ENCODE results near the gene TMC7. TPM values are rescaled to one million over a fixed set of nuclear protein-coding genes. Genes with fewer than 3 reads are reported as not detected.

The TMC7 gene
- total and polyA plus RNA-seq, 2 donors (not counting 3 experiments of a cell fraction or from before 2014, with no cell fraction given), result 5.7 to 7.0 TPM

- Histone ChIP-seq H2AFZ (ENCODE audit: low read depth, low read length) (no peak overlapping the region), H3K9me3 (replicated peaks; ENCODE audit: control insufficient read depth, insufficient read depth, low read length) (no peaks in the 10 kb centered on the region), H3K9ac (replicated peaks; ENCODE audit: extremely low read depth, insufficient read depth, low read length) (no peak overlapping the region), H4K20me1 (replicated peaks; ENCODE audit: control insufficient read depth, extremely low read depth, insufficient read depth, low read length) (no peaks in the 10 kb centered on the region), H3K4me3 (replicated peaks in 1 of 3; ENCODE audit: insufficient read depth in 1 of 3, low read depth in 1 of 3, low read length in 3 of 3) (no peak overlapping the region), H3K36me3 (ENCODE audit: control insufficient read depth in 2 of 2, extremely low read depth in 1 of 2, insufficient read depth in 2 of 2, low read length in 2 of 2) (no peaks in the 10 kb centered on the region), H3K79me2 (ENCODE audit: control insufficient read depth, insufficient read depth, low read length) (no peaks in the 10 kb centered on the region), H3K4me2 (ENCODE audit: insufficient read depth, low read length) (no peak overlapping the region), H3K27ac (ENCODE audit: insufficient read depth, low read depth, low read length) (no peak overlapping the region), H3K4me1 (ENCODE audit: control insufficient read depth, extremely low read depth, insufficient read depth, low read length) (peaks cover 15% of the 10 kb centered on the region), H3K27me3 (ENCODE audit: control insufficient read depth in 2 of 2, insufficient read depth in 2 of 2, low read length in 2 of 2) (no peaks in the 10 kb centered on the region), H3K9me1 (replicated peaks; ENCODE audit: control insufficient read depth, extremely low read depth, insufficient read depth, low read length) (no peaks in the 10 kb centered on the region)
- intact Hi-C loops (cut with micrococcal nuclease), result no loop called here
- no TSS peak for BruUV-seq (replicated peaks)
- ChIA-PET POLR2A (no interaction called here), CTCF (interaction anchor here (0.9 to 1.7 kb wide), 4 partner anchors 11 to 73 kb away, joined by 3 to 6 read pairs (median 3); no protein-coding TSS in a partner anchor)
- TF ChIP-seq MYC (IDR thresholded peaks at IDR 0.05; ENCODE audit: low read depth, low read length) (no peak), EZH2 (IDR thresholded peaks at IDR 0.05; ENCODE audit: borderline replicate concordance, low read depth, low read length, severe bottlenecking) (no peak), JUN (IDR thresholded peaks at IDR 0.05; ENCODE audit: borderline replicate concordance, insufficient read depth, insufficient read length, low read depth) (no peak), POLR2AphosphoS5 (IDR thresholded peaks at IDR 0.05; ENCODE audit: insufficient read depth, low read depth, low read length) (no peak), CTCF (IDR thresholded peaks at IDR 0.05; ENCODE audit: extremely low read depth in 1 of 2, insufficient read depth in 1 of 2, low read depth in 1 of 2, low read length in 2 of 2) (no peak), GATA2 (IDR thresholded peaks at IDR 0.05; ENCODE audit: insufficient read depth, insufficient read length, low read depth, low read length) (no peak), FOS (IDR thresholded peaks at IDR 0.05; ENCODE audit: borderline replicate concordance, insufficient read depth, low read length) (no peak), POLR2A (IDR thresholded peaks at IDR 0.05; ENCODE audit: low read depth, low read length) (no peak), MAX (IDR thresholded peaks at IDR 0.05; ENCODE audit: insufficient read depth, insufficient read length) (no peak)
- no peak for FAIRE-seq
- no peak for DNase-seq (ENCODE audit: low read depth, low spot score)
- dilution Hi-C loops (cut with MboI; ENCODE audit: extremely low pct_ligation_motif_present, low sequenced_read_pairs), result loop anchor here (25.0 kb wide), 1 partner anchor 318 kb away; the partner anchor contains the start of gene RPS15A
These were observed 121.4 kb downstream of the TMC7 start for GRCh38 chr16:19105131-19105530.
